Kidney epithelial cell (primary cell): Measurements from ENCODE around the gene FAM120B. TPM values are rescaled to one million over a fixed set of nuclear protein-coding genes. Genes with fewer than 3 reads are reported as not detected.

Experiments used
- DNase-seq: peaks from one replicate; pipeline ENCODE4 v3.0.0-alpha.2; 2010; ENCODE audit warnings: low read depth
- H3K27me3 ChIP-seq: 2 replicates; pipeline ENCODE4 v1.6.0; 2011; ENCODE audit warnings: low read length; ENCODE audit not compliant: control insufficient read depth, insufficient read depth
- H3K36me3 ChIP-seq: 2 replicates; pipeline ENCODE4 v1.5.1; 2011; ENCODE audit warnings: low read length; ENCODE audit not compliant: control insufficient read depth, insufficient read depth
- H3K4me3 ChIP-seq: 2 replicates; pipeline ENCODE4 v1.5.1; 2011; ENCODE audit warnings: low read depth, mild to moderate bottlenecking, control low read depth, low read length
- total RNA-seq: library from RNA; depleted of rRNA; stranded (reverse); fragments of >200 nt; gene quantifications from 2 replicates; pipeline ENCODE4 v1.2.3, GENCODE V29; 2015
- TF ChIP-seq, protein P1 (sequence below): IDR thresholded peaks from 2 replicates; pipeline ENCODE4 v1.5.1; 2011; ENCODE audit warnings: mild to moderate bottlenecking, moderate library complexity, low read length, control low read depth, inconsistent platforms; ENCODE audit not compliant: insufficient read depth, poor library complexity, severe bottlenecking

The FAM120B gene
- total RNA-seq, 1 donor from 2014 or later = 12.4 TPM

DNA sequence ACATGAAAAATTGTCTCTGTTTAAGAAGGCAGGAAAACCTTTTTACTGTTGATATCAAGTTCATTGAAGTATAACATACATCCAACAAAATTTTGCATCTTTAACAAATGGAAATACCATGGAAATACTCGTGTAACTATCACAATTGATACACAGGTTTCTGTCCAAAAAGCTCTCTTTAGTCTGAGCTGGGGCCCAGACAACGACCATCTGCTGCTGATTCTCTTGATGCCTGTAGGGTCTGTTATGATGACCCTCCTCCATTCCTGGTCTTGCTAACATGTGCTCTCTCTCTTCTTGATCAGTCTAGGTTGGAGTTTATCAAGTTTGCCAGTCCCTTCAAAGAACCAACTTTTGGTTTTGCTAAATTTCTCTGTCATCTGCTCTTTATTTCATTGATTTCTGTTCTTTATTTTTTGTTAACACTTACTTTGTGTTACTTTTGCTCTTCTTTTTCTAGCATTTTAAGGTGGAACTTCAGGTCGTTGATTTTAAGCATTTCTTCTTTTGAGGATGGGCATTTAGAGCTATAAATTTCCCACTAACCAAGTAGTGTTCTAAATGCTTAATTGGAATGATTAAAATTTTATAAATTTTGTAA lies 129.8 kb downstream of the FAM120B start:
- Histone ChIP-seq H3K27me3 (no peaks in the 10 kb centered on the region), H3K36me3 (no peaks in the 10 kb centered on the region), H3K4me3 (no peak overlapping the region)
- no peak for DNase-seq
- TF ChIP-seq, protein P1, sequence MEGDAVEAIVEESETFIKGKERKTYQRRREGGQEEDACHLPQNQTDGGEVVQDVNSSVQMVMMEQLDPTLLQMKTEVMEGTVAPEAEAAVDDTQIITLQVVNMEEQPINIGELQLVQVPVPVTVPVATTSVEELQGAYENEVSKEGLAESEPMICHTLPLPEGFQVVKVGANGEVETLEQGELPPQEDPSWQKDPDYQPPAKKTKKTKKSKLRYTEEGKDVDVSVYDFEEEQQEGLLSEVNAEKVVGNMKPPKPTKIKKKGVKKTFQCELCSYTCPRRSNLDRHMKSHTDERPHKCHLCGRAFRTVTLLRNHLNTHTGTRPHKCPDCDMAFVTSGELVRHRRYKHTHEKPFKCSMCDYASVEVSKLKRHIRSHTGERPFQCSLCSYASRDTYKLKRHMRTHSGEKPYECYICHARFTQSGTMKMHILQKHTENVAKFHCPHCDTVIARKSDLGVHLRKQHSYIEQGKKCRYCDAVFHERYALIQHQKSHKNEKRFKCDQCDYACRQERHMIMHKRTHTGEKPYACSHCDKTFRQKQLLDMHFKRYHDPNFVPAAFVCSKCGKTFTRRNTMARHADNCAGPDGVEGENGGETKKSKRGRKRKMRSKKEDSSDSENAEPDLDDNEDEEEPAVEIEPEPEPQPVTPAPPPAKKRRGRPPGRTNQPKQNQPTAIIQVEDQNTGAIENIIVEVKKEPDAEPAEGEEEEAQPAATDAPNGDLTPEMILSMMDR = no peak

DNA sequence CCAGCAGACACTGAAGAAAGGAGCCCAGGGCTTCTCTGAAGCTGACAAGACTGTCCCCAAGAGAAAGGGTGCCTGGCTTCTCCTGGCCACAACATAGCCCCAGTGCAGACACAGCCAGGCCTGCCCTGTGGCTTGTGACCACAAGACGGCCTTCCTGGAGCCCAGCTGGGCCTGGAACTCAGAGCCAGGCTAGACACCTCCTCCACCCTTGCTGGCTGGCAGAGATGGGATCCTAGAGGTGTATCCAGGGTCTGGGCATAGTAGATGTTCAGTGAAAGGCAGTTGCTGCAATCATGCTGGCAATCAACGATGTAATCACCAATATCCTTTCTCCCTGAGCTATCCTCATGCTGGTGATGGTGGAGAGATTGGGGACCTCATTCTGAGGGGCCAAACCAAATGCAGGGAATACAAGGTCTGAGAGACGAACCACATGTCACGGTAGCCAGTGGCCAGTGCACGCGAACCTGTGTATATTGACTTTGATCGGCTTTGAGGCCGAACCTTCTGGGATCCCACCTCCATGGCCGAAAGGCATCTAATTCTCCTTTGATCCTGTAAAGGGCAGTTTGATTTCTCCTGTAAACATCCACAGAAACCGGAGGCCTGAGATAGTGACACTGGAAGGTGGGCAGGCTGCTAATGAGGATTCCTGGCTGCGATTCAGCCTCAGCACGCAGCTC lies 131.3 kb downstream of the FAM120B start:
- TF ChIP-seq, protein P1 = no peak
- DNase-seq = no peak
- no peaks in the 10 kb centered on the region for H3K27me3 ChIP-seq
- H3K36me3 ChIP-seq = no peaks in the 10 kb centered on the region
- H3K4me3 ChIP-seq = no peak overlapping the region

DNA sequence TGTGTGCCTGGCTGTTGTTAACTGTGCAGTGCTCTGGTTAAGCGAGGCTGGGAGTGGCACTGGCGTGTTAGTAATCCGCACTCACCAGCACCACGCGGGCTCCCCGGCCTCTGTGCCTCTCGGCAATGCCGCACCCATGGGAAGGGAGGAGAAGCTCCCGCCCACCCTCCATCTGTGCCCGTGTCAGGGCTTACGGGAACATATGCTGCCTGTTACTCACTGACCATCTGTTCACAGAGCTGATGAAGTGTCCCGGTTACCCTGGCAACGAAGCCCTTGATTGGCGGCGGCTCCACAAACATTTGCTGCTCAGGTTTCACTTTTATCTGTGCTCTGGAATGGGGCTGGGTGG lies 131.8 kb downstream of the FAM120B start:
- no peaks in the 10 kb centered on the region for H3K27me3 ChIP-seq
- no peaks in the 10 kb centered on the region for H3K36me3 ChIP-seq
- peak; percentile 100 for DNase-seq
- TF ChIP-seq, protein P1 = no peak
- H3K4me3 ChIP-seq = no peak overlapping the region

DNA sequence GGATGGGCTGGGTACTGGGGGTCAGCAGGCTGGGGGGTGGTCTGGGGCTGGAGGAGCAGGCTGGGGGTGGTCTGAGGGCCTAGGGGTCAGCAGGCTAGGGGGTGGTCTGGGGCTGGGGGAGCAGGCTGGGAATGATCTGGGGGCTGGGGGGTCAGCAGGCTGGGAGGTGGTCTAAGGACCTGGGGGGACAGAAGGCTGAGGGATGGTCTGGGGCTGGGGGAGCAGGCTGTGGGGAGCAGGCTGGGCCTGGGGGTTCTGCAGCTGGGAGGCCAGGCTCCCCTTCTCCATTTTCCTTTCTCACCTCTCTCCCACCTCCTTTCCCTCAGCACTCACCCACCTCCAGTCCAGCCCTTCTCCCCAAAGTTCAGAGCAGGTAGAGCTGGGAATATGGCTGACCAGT lies 132.3 kb downstream of the FAM120B start:
- TF ChIP-seq, protein P1 = no peak
- Histone ChIP-seq H3K4me3 (no peak overlapping the region), H3K27me3 (no peaks in the 10 kb centered on the region), H3K36me3 (no peaks in the 10 kb centered on the region)
- DNase-seq = no peak

DNA sequence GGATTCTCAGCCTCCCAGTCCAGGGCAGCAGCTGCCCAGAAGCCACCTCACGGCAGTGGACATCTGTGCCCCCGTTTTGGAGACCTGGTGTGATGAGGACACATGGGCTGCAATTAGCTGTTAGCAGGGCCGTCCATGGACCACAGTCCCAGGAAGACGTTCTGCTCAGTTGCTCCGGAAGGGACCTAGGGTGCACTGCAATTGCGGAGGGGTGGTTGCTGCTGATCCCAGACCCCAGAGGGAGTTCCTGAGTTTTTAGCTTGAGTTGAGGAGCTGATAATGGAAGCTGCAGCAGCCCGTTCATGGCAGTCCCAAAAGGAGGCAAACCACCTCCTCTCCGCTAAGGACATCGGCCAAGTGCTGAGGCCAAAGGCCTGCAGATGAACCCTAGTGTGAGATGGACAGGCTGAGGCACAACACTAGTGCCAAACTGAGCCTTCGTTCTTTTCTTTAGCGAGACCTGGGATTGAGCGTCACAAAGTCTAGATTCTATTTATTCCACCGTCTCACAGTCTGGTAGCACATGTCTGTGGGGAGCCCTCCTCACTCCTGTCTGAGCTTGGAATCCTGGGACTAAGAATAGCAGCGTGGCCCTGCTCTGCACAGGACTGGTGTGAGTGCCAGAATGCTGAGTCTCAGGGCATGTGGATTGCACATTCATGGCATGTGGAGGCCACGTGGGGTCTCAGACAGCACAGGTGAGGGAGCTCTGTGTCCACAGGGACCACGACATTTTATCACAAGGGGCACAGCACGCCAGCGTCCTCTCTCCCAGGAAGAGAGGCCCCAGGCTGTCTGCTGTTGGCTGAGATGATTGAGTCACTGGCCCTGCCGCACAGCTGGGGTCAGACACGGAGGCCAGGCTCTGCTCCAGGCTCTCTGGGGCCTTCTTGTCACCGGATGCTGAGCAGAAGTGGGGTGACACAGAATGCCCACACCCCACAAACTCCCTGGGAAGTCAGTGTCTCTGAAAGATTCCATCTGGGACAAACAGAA lies 133.1 kb downstream of the FAM120B start:
- no peaks in the 10 kb centered on the region for H3K27me3 ChIP-seq
- H3K36me3 ChIP-seq = no peaks in the 10 kb centered on the region
- TF ChIP-seq, protein P1 = no peak
- DNase-seq = no peak
- no peak overlapping the region for H3K4me3 ChIP-seq
